ENCODE results near the gene GABARAP.
"Not testable (repeated sequence)": the region's sequence is repeated elsewhere in the genome, so short reads cannot be mapped to it uniquely, and the experiment has no call there.

Gene GABARAP

GRCh38 chr17:7248796-7249195, 6.5 kb upstream of the GABARAP start (continued):
- TF ChIP-seq PRDM4 (tag by site-specific recombination; IDR thresholded peaks at IDR 0.05): no peak

GRCh38 chr17:7246779-7247178, 4.5 kb upstream of the GABARAP start:
- Histone ChIP-seq H3K36me3 (ENCODE audit: control insufficient read depth in 2 of 2, insufficient read depth in 1 of 2, low read length in 2 of 2) (peaks cover 27 to 46% of the 10 kb centered on the region in 2 experiments), H3K9me3 (ENCODE audit: control insufficient read depth, insufficient read depth, low read depth, low read length) (no peaks in the 10 kb centered on the region), H3K4me3 (ENCODE audit: low read depth, low read length) (no peak overlapping the region), H3K27ac (ENCODE audit: extremely low read depth, low read depth, low read length) (no peak overlapping the region), H3K4me1 (ENCODE audit: control insufficient read depth, insufficient read depth, low read length) (peaks cover 14% of the 10 kb centered on the region)
- ChIA-PET CTCF (interaction anchor here (0.6 kb wide), 1 partner anchor 314 kb away, joined by 3 read pairs; no protein-coding TSS in a partner anchor), POLR2A (no interaction called here)
- no peak for TF ChIP-seq SP7 (tag by site-specific recombination; IDR thresholded peaks at IDR 0.05)
- TF ChIP-seq ZNF747 (tag by site-specific recombination; IDR thresholded peaks at IDR 0.05): no peak
- TF ChIP-seq ZNF776 (tag by site-specific recombination; IDR thresholded peaks at IDR 0.05; ENCODE audit: borderline replicate concordance): no peak
- no peak for TF ChIP-seq ZNF837 (tag by site-specific recombination; IDR thresholded peaks at IDR 0.05)
- TF ChIP-seq YY2 (tag by site-specific recombination; IDR thresholded peaks at IDR 0.05): no peak

GRCh38 chr17:7243838-7244237, 1.6 kb upstream of the GABARAP start:
- H3K36me3 ChIP-seq (ENCODE audit: control insufficient read depth in 2 of 2, insufficient read depth in 1 of 2, low read length in 2 of 2): peaks cover 27 to 55% of the 10 kb centered on the region in 2 experiments
- CTCF ChIA-PET: interaction anchor here (3.1 to 5.2 kb wide), 2 partner anchors 24 to 52 kb away, joined by 14 to 33 read pairs; partner anchors contain the start of genes ACADVL and DLG4
- H3K4me3 ChIP-seq (ENCODE audit: low read depth, low read length); H3K27ac ChIP-seq (ENCODE audit: extremely low read depth, low read depth, low read length); POLR2A ChIA-PET; H3K4me1 ChIP-seq (ENCODE audit: control insufficient read depth, insufficient read depth, low read length); H3K9me3 ChIP-seq (ENCODE audit: control insufficient read depth, insufficient read depth, low read depth, low read length): not testable (repeated sequence)

GRCh38 chr17:7243453-7243729, 1.1 kb upstream of the GABARAP start:
- Histone ChIP-seq H3K27ac (ENCODE audit: extremely low read depth, low read depth, low read length) (peak overlapping the region; percentile 91), H3K4me3 (ENCODE audit: low read depth, low read length) (peak overlapping the region; percentile 82), H3K9me3 (ENCODE audit: control insufficient read depth, insufficient read depth, low read depth, low read length) (no peaks in the 10 kb centered on the region), H3K36me3 (ENCODE audit: control insufficient read depth in 2 of 2, insufficient read depth in 1 of 2, low read length in 2 of 2) (peaks cover 27 to 53% of the 10 kb centered on the region in 2 experiments), H3K4me1 (ENCODE audit: control insufficient read depth, insufficient read depth, low read length) (peaks cover 6% of the 10 kb centered on the region)
- POLR2A ChIA-PET: interaction anchor here (0.6 to 14.2 kb wide), 13 partner anchors 8 to 443 kb away, joined by 3 to 284 read pairs (median 7); partner anchors contain the start of genes ACADVL, CTDNEP1, DLG4 and DVL2
- CTCF ChIA-PET: interaction anchor here (1.3 to 5.2 kb wide), 3 partner anchors 11 to 53 kb away, joined by 3 to 33 read pairs (median 14); partner anchors contain the start of genes ACADVL and DLG4
- TF ChIP-seq ZSCAN5A (tag by site-specific recombination; IDR thresholded peaks at IDR 0.05) (no peak), ZNF645 (tag by site-specific recombination; IDR thresholded peaks at IDR 0.05) (no peak), SETDB1 (IDR thresholded peaks at IDR 0.05; ENCODE audit: insufficient read length, low read length) (no peak), ZNF416 (tag by site-specific recombination; IDR thresholded peaks at IDR 0.05) (no peak), PATZ1 (tag by site-specific recombination; IDR thresholded peaks at IDR 0.05) (no peak)
